Endothelial cell of umbilical vein (primary cell): ENCODE results near the gene SH3BP5. TPM values are rescaled to one million over a fixed set of nuclear protein-coding genes. Genes with fewer than 3 reads are reported as not detected.

Experiments
- BruUV-seq: library from RNA; stranded (reverse); fragments of 400-500 nt; replicated peaks from 2 replicates; lab custom pipeline; 2021; lab: Mats Ljungman, UMichigan
- CTCF ChIA-PET: fragments of 300-600, 350-600 bp; sonication (Branson Sonifier 250); formaldehyde crosslinking; loops from one replicate; lab custom pipeline; 2021; ENCODE audit warnings: antibody characterized with exemption, inconsistent platforms; lab: Charles Lee
- POLR2A ChIA-PET: fragments of 300-600, 350-600 bp; sonication (Branson Sonifier 250); formaldehyde crosslinking; loops from one replicate; lab custom pipeline; 2021; ENCODE audit warnings: antibody characterized with exemption, inconsistent platforms; lab: Charles Lee
- DNase-seq: peaks from one replicate; pipeline ENCODE4 v3.0.0-alpha.2; 2011; ENCODE audit warnings: low read depth, low spot score
- FAIRE-seq: peaks from 2 replicates; lab custom pipeline; 2011; peaks lifted over from hg19 to GRCh38; lab: Jason Lieb, UNC
- H2AFZ ChIP-seq: 2 replicates; pipeline ENCODE4 v1.6.0; 2012; ENCODE audit warnings: low read depth, low read length, control low read depth, inconsistent platforms
- H3K27ac ChIP-seq: 2 replicates; pipeline ENCODE4 v1.5.1; 2011; ENCODE audit warnings: low read depth, mild to moderate bottlenecking, control low read depth, low read length, moderate library complexity; ENCODE audit not compliant: insufficient read depth
- H3K27me3 ChIP-seq, 2 experiments: 2 replicates each; pipeline versions ENCODE4 v1.6.0 to v1.6.1; 2011; ENCODE audit warnings: low read length in 2 of 2, mixed read lengths in 1 of 2; ENCODE audit not compliant: control insufficient read depth in 2 of 2, insufficient read depth in 2 of 2
- H3K36me3 ChIP-seq, 2 experiments: 2 replicates in 1 of 2; 3 replicates in 1 of 2; pipeline ENCODE4 v1.5.1; 2011; ENCODE audit warnings: low read length in 2 of 2, mild to moderate bottlenecking in 1 of 2, moderate library complexity in 1 of 2; ENCODE audit not compliant: control insufficient read depth in 2 of 2, insufficient read depth in 2 of 2; ENCODE audit errors: extremely low read depth in 1 of 2
- H3K4me1 ChIP-seq: 3 replicates; pipeline ENCODE4 v1.5.1; 2011; ENCODE audit warnings: mild to moderate bottlenecking, low read length; ENCODE audit not compliant: control insufficient read depth, insufficient read depth; ENCODE audit errors: extremely low read depth
- H3K4me2 ChIP-seq: 2 replicates; pipeline ENCODE4 v1.6.1; 2011; ENCODE audit warnings: low read length, control low read depth, mixed read lengths; ENCODE audit not compliant: insufficient read depth
- H3K4me3 ChIP-seq, 3 experiments: fragments of 200-600 bp in 1 of 3; sonication (generic), shearing (Covaris generic) in 1 of 3; replicated peaks in 1 of 3; 2 replicates each; pipeline ENCODE4 v1.5.1; 2011 to 2016; ENCODE audit warnings: control low read depth in 3 of 3, low read length in 3 of 3, mild to moderate bottlenecking in 2 of 3, inconsistent platforms in 1 of 3, low read depth in 1 of 3, moderate library complexity in 1 of 3; ENCODE audit not compliant: insufficient read depth in 1 of 3
- H3K79me2 ChIP-seq: 2 replicates; pipeline ENCODE4 v1.6.0; 2012; ENCODE audit warnings: low read length, inconsistent platforms; ENCODE audit not compliant: control insufficient read depth, insufficient read depth
- H3K9ac ChIP-seq: replicated peaks from 2 replicates; pipeline ENCODE3; 2011; ENCODE audit warnings: low read length, control low read depth; ENCODE audit not compliant: insufficient read depth; ENCODE audit errors: extremely low read depth
- H3K9me1 ChIP-seq: replicated peaks from 3 replicates; pipeline ENCODE4 v1.6.0; 2011; ENCODE audit warnings: mild to moderate bottlenecking, low read length; ENCODE audit not compliant: control insufficient read depth, insufficient read depth; ENCODE audit errors: extremely low read depth
- H3K9me3 ChIP-seq: replicated peaks from 2 replicates; pipeline ENCODE4 v1.5.1; 2012; ENCODE audit warnings: low read length, inconsistent platforms; ENCODE audit not compliant: control insufficient read depth, insufficient read depth
- H4K20me1 ChIP-seq: replicated peaks from 2 replicates; pipeline ENCODE3; 2011; ENCODE audit warnings: mild to moderate bottlenecking, low read length; ENCODE audit not compliant: control insufficient read depth, insufficient read depth; ENCODE audit errors: extremely low read depth
- EZH2 ChIP-seq: IDR thresholded peaks from 2 replicates; pipeline ENCODE4 v1.6.1; 2012; ENCODE audit warnings: borderline replicate concordance, low read depth, mild to moderate bottlenecking, moderate library complexity, low read length, inconsistent platforms; ENCODE audit not compliant: severe bottlenecking
- FOS ChIP-seq: IDR thresholded peaks from 2 replicates; pipeline ENCODE4 v1.6.1; 2011; ENCODE audit warnings: mild to moderate bottlenecking, low read length, moderate library complexity, borderline replicate concordance; ENCODE audit not compliant: insufficient read depth
- GATA2 ChIP-seq: IDR thresholded peaks from 2 replicates; pipeline ENCODE4 v1.7.0; 2011; ENCODE audit warnings: low read depth, mild to moderate bottlenecking, moderate library complexity, mixed read lengths, low read length; ENCODE audit not compliant: insufficient read length, insufficient read depth
- JUN ChIP-seq: IDR thresholded peaks from 2 replicates; pipeline ENCODE4 v1.6.1; 2011; ENCODE audit warnings: borderline replicate concordance, low read depth; ENCODE audit not compliant: insufficient read length, insufficient read depth
- MYC ChIP-seq: IDR thresholded peaks from one replicate; pipeline ENCODE4 v1.6.1; 2011; ENCODE audit warnings: mild to moderate bottlenecking, low read depth, low read length
- POLR2A ChIP-seq: IDR thresholded peaks from 2 replicates; pipeline ENCODE4 v1.6.1; 2012; ENCODE audit warnings: low read depth, mild to moderate bottlenecking, control low read depth, low read length
- POLR2AphosphoS5 ChIP-seq: IDR thresholded peaks from 2 replicates; pipeline ENCODE4 v1.6.1; 2012; ENCODE audit warnings: low read depth, mild to moderate bottlenecking, control low read depth, low read length, moderate library complexity; ENCODE audit not compliant: insufficient read depth
- dilution Hi-C: fragments of 300-500 bp; cut with MboI; formaldehyde crosslinking; loops from one replicate; pipeline ENCODE4 v1.15.0; 2019; ENCODE audit warnings: low sequenced_read_pairs; ENCODE audit not compliant: extremely low pct_ligation_motif_present
- intact Hi-C: fragments of 100-400 bp; cut with micrococcal nuclease; formaldehyde crosslinking; loops from one replicate; pipeline ENCODE4 v1.10.0; 2022
- polyA plus RNA-seq, 4 experiments: library from polyadenylated mRNA; depleted of rRNA in 3 of 4; stranded (reverse) in 3 of 4; unstranded in 1 of 4; fragments of >200 nt; gene quantifications; 2 replicates each; pipeline versions ENCODE4 v1.2.1 to v1.2.3, GENCODE V29; 2011 to 2012; ENCODE audit warnings: missing spikeins in 1 of 4
- total RNA-seq: library from RNA; stranded (reverse); gene quantifications from 2 replicates; pipeline ENCODE4 v1.2.3, GENCODE V29; 2021
- TF ChIP-seq, protein P1 (sequence below), 2 donors: IDR thresholded peaks; 1 replicate in 1 of 2; 2 replicates in 1 of 2; pipeline ENCODE4 v1.5.1; 2011; ENCODE audit warnings: low read length in 2 of 2, mild to moderate bottlenecking in 2 of 2, moderate library complexity in 2 of 2, control low read depth in 1 of 2, inconsistent platforms in 1 of 2, low read depth in 1 of 2; ENCODE audit not compliant: insufficient read depth in 1 of 2; ENCODE audit errors: extremely low read depth in 1 of 2
- TF ChIP-seq, protein P2 (sequence below): IDR thresholded peaks from 2 replicates; pipeline ENCODE4 v1.6.1; 2011; ENCODE audit not compliant: insufficient read depth, insufficient read length

The SH3BP5 gene
- total and polyA plus RNA-seq, 2 donors (not counting 3 experiments of a cell fraction or from before 2014, with no cell fraction given), result 35.3 to 76.3 TPM

DNA sequence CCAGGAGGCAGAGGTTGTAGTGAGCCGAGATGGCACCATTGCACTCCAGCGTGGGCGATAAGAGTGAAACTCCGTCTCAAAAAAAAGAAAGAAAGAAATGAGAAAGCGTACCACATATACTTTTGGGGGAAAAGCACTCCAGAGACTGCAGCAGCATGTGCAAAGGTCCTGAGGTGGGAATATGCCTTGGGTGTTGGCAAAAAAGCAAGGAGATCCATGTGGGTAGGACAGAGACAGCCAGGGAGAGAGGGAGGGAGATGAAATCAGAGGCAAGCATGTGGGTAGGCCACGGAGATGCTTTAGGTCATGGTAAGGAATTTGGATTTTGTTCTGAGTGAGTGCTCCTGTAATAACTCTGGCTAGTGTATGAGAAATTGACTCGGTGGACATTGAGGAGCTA, 3.7 kb upstream of the SH3BP5 start:
- no peaks in the 10 kb centered on the region for H3K27me3 ChIP-seq
- FAIRE-seq (no peak), DNase-seq (no peak)
- ChIA-PET POLR2A (no interaction called here), CTCF (interaction anchor here (0.8 to 2.2 kb wide), 2 partner anchors 69 kb away, joined by 4 to 10 read pairs; no protein-coding TSS in a partner anchor)
- TF ChIP-seq POLR2A, result no peak
- no peak for TF ChIP-seq POLR2AphosphoS5
- TF ChIP-seq, protein P1, sequence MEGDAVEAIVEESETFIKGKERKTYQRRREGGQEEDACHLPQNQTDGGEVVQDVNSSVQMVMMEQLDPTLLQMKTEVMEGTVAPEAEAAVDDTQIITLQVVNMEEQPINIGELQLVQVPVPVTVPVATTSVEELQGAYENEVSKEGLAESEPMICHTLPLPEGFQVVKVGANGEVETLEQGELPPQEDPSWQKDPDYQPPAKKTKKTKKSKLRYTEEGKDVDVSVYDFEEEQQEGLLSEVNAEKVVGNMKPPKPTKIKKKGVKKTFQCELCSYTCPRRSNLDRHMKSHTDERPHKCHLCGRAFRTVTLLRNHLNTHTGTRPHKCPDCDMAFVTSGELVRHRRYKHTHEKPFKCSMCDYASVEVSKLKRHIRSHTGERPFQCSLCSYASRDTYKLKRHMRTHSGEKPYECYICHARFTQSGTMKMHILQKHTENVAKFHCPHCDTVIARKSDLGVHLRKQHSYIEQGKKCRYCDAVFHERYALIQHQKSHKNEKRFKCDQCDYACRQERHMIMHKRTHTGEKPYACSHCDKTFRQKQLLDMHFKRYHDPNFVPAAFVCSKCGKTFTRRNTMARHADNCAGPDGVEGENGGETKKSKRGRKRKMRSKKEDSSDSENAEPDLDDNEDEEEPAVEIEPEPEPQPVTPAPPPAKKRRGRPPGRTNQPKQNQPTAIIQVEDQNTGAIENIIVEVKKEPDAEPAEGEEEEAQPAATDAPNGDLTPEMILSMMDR (IDR thresholded peaks at IDR 0.05; ENCODE audit: extremely low read depth in 1 of 2, insufficient read depth in 1 of 2, low read depth in 1 of 2, low read length in 2 of 2), result no peak
- no peak for TF ChIP-seq FOS
- TF ChIP-seq GATA2, result no peak
- TF ChIP-seq EZH2, result no peak
- no peak for TF ChIP-seq JUN
- TF ChIP-seq, protein P2, sequence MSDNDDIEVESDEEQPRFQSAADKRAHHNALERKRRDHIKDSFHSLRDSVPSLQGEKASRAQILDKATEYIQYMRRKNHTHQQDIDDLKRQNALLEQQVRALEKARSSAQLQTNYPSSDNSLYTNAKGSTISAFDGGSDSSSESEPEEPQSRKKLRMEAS, result no peak
- no peak for TF ChIP-seq MYC
- no peak overlapping the region for H3K4me3 ChIP-seq
- intact Hi-C loops, result no loop called here
- dilution Hi-C loops, result no loop called here
- H3K27ac ChIP-seq, result no peak overlapping the region
- H2AFZ ChIP-seq, result no peak overlapping the region
- H3K79me2 ChIP-seq, result peaks cover 12% of the 10 kb centered on the region
- no peaks in the 10 kb centered on the region for H3K36me3 ChIP-seq
- no peak overlapping the region for H3K9ac ChIP-seq
- no TSS peak for BruUV-seq
- no peaks in the 10 kb centered on the region for H3K9me1 ChIP-seq
- H3K4me2 ChIP-seq, result no peak overlapping the region
- no peaks in the 10 kb centered on the region for H3K9me3 ChIP-seq
- H4K20me1 ChIP-seq, result no peaks in the 10 kb centered on the region
- H3K4me1 ChIP-seq, result peaks cover 13% of the 10 kb centered on the region
